Testis (tissue), 2 donors: ENCODE data around the gene RPTOR.

Experiments used
- CTCF ChIP-seq, 3 experiments: fragments of 450-650 bp in 2 of 3; fragments of 200-600 bp in 1 of 3; sonication (generic) in 1 of 3; IDR thresholded peaks; one replicate each; pipeline ENCODE4 v1.5.1; 2016 to 2019; ENCODE audit warnings: antibody characterized with exemption in 3 of 3, mild to moderate bottlenecking in 2 of 3, moderate library complexity in 1 of 3
- POLR2A ChIP-seq: fragments of 450-650 bp; IDR thresholded peaks from one replicate; pipeline ENCODE4 v1.6.1; 2017; ENCODE audit warnings: antibody characterized with exemption, mild to moderate bottlenecking, moderate library complexity

DNA sequence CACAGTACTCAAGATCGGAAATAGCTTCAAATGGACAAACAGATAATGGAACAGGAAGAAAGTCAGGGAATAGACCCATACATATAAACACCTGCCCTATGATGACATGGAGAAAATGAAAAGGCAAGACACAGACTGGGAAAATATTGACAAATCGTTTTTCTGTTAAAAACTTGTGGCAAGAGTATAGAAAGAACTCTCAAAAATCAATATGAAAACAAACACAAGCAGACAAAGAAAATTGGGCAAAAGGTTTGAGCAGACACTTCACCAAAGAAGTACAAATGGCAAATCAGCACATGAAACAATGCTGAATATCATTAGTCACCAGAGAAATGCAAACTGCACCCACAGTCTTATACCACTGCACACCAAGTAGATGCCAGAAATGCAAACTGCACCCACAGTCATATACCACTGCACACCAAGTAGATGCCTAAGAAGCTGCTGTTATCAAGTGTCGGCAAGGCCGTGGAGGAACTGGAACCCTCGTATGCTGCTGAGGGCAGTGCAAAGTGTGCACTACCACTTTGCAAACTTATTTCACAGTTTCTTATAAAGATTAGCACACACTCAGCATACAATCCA lies 323.5 kb downstream of the RPTOR start:
- TF ChIP-seq CTCF (IDR thresholded peaks at IDR 0.05) (no peak), POLR2A (no peak)
